Neural progenitor cell (in vitro differentiated cells): Measurements from ENCODE around the gene STK36. TPM values are rescaled to one million over a fixed set of nuclear protein-coding genes. Genes with fewer than 3 reads are reported as not detected.

Experiments
- DNase-seq: peaks from one replicate; pipeline ENCODE4 v3.0.0-alpha.2; 2016; ENCODE audit warnings: low spot score
- H2AFZ ChIP-seq: fragments of 200-600 bp; sonication (generic); replicated peaks from 2 replicates; pipeline ENCODE4 v1.6.1; 2016; ENCODE audit warnings: antibody characterized with exemption
- H3F3A ChIP-seq: fragments of 200-600 bp; sonication (generic); 2 replicates; pipeline ENCODE4 v1.6.1; 2016; ENCODE audit warnings: antibody characterized with exemption, low read depth
- H3K27ac ChIP-seq: fragments of 200-600 bp; sonication (generic); 2 replicates; pipeline ENCODE4 v1.5.1; 2016; ENCODE audit warnings: mild to moderate bottlenecking
- H3K27me3 ChIP-seq: fragments of 200-600 bp; sonication (generic); 2 replicates; pipeline ENCODE4 v1.6.1; 2016; ENCODE audit warnings: mild to moderate bottlenecking, moderate library complexity
- H3K36me3 ChIP-seq: fragments of 200-600 bp; sonication (generic); 2 replicates; pipeline ENCODE4 v1.5.1; 2016
- H3K4me1 ChIP-seq: fragments of 200-600 bp; sonication (generic); 2 replicates; pipeline ENCODE4 v1.6.1; 2016; ENCODE audit warnings: mixed run types
- H3K4me2 ChIP-seq: fragments of 200-600 bp; sonication (generic); 2 replicates; pipeline ENCODE4 v1.6.1; 2016
- H3K4me3 ChIP-seq: fragments of 200-600 bp; sonication (generic); 2 replicates; pipeline ENCODE4 v1.5.1; 2016
- H3K79me2 ChIP-seq: fragments of 200-600 bp; sonication (generic); 2 replicates; pipeline ENCODE4 v1.6.1; 2016; ENCODE audit warnings: low read depth
- H3K9ac ChIP-seq: fragments of 200-600 bp; sonication (generic); 2 replicates; pipeline ENCODE4 v1.6.1; 2016
- H3K9me3 ChIP-seq: fragments of 200-600 bp; sonication (generic); 2 replicates; pipeline ENCODE4 v1.5.1; 2016; ENCODE audit warnings: low read depth
- H4K20me1 ChIP-seq: fragments of 200-600 bp; sonication (generic); 2 replicates; pipeline ENCODE4 v1.6.1; 2016; ENCODE audit warnings: low read depth
- H3K27ac Mint-ChIP-seq: 3 replicates; pipeline ENCODE4 v1.8.0; 2021; ENCODE audit warnings: mixed read lengths
- H3K27me3 Mint-ChIP-seq: 2 replicates; pipeline ENCODE4 v1.8.0; 2022; ENCODE audit warnings: low read depth, mild to moderate bottlenecking, inconsistent platforms, moderate library complexity, mixed read lengths; ENCODE audit not compliant: insufficient read depth
- H3K36me3 Mint-ChIP-seq: 3 replicates; pipeline ENCODE4 v1.8.0; 2021; ENCODE audit warnings: mixed read lengths
- H3K4me1 Mint-ChIP-seq: 3 replicates; pipeline ENCODE4 v1.8.0; 2021; ENCODE audit warnings: mixed read lengths
- H3K4me3 Mint-ChIP-seq: 3 replicates; pipeline ENCODE4 v1.8.0; 2021; ENCODE audit warnings: mild to moderate bottlenecking, moderate library complexity, mixed read lengths
- H3K9me3 Mint-ChIP-seq: 3 replicates; pipeline ENCODE4 v1.8.0; 2020; ENCODE audit warnings: mixed read lengths
- CTCF ChIP-seq: fragments of 200-600 bp; sonication (generic); IDR thresholded peaks from 2 replicates; pipeline ENCODE4 v1.5.1; 2017; ENCODE audit warnings: antibody characterized with exemption, mild to moderate bottlenecking
- EZH2 ChIP-seq: fragments of 200-600 bp; sonication (generic); IDR thresholded peaks from 2 replicates; pipeline ENCODE4 v1.6.1; 2017; ENCODE audit warnings: antibody characterized with exemption, mild to moderate bottlenecking, moderate library complexity
- EZH2phosphoT487 ChIP-seq: fragments of 200-600 bp; sonication (generic); IDR thresholded peaks from 2 replicates; pipeline ENCODE4 v1.6.1; 2017; ENCODE audit warnings: antibody characterized with exemption
- total RNA-seq: library from RNA; depleted of rRNA; stranded (reverse); fragments of >200 nt; gene quantifications from 2 replicates; pipeline ENCODE4 v1.2.3, GENCODE V29; 2015; ENCODE audit warnings: low replicate concordance

STK36 gene
- total RNA-seq, 1 donor from 2014 or later = 61.4 TPM

DNA sequence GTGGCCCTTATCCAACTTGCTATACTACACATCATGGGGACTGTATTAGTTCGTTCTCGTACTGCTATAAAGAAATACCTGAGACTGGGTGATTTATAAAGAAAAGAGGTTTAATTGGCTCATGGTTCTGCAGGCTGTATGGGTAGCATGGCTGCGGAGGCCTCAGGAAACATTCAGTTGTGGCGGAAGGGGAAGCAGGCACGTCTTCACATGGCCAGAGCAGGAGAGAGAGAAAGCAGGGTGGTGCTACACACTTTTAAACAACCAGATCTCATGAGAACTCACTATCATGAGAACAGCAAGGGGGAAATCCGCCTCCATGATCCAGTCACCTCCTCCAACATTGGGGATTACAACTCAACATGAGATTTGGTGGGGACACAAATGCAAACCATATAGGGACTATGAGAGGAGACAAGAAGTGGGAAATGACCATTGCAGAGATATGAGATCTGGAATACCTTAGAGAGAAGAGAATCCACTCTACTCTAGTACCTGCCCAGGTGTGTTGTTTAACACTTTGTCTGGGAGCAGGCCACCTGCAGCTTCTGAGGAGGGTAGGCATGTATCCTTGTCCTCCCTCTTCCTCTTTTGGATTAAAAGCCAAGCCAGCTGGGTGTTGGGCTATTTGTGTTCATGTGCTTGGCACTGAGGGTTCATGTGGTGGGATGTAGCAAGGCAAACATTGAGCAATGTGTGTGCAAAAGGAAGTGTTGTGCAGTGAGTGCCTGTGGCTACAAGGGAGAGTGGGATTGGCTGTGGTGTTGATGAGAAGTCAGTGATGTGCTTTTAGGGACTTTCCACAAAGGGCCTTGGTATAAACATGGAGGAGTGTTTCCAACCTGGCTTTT is 61.5 kb downstream of the STK36 start:
- Histone ChIP-seq H3K4me2 (no peak overlapping the region), H3F3A (no peaks in the 10 kb centered on the region), H3K27ac (no peak overlapping the region), H4K20me1 (peaks cover 48% of the 10 kb centered on the region), H3K79me2 (peaks cover 51% of the 10 kb centered on the region), H3K9ac (no peak overlapping the region), H3K36me3 (no peaks in the 10 kb centered on the region), H3K4me1 (no peaks in the 10 kb centered on the region), H3K4me3 (no peak overlapping the region), H3K9me3 (no peaks in the 10 kb centered on the region), H3K27me3 (no peaks in the 10 kb centered on the region), H2AFZ (no peak overlapping the region)
- H3K4me1 Mint-ChIP-seq = peaks cover 12% of the 10 kb centered on the region
- no peak overlapping the region for H3K4me3 Mint-ChIP-seq
- H3K36me3 Mint-ChIP-seq = peaks cover 32% of the 10 kb centered on the region
- DNase-seq = no peak
- H3K27ac Mint-ChIP-seq = no peak overlapping the region
- H3K27me3 Mint-ChIP-seq = no peaks in the 10 kb centered on the region
- TF ChIP-seq EZH2phosphoT487 (no peak), EZH2 (no peak), CTCF (no peak)
- H3K9me3 Mint-ChIP-seq = no peaks in the 10 kb centered on the region

- H3K4me2 ChIP-seq = no peak overlapping the region
- TF ChIP-seq CTCF (no peak), EZH2 (no peak), EZH2phosphoT487 (no peak)
- no peak overlapping the region for H3K27ac ChIP-seq
Observed at GRCh38 chr2:218734190-218734975, 62.5 kb downstream of the STK36 start.

GRCh38 chr2:218736531-218736930 is 64.6 kb downstream of the STK36 start:
- H3K4me3 Mint-ChIP-seq = no peak overlapping the region
- H3K27ac Mint-ChIP-seq = no peak overlapping the region
- H3K36me3 Mint-ChIP-seq = peaks cover 32% of the 10 kb centered on the region
- Histone ChIP-seq H3K9me3 (no peaks in the 10 kb centered on the region), H3F3A (no peaks in the 10 kb centered on the region), H3K4me2 (no peak overlapping the region), H3K4me1 (no peaks in the 10 kb centered on the region), H3K36me3 (no peaks in the 10 kb centered on the region), H3K27ac (no peak overlapping the region), H3K4me3 (no peak overlapping the region), H2AFZ (no peak overlapping the region), H3K9ac (no peak overlapping the region), H3K27me3 (no peaks in the 10 kb centered on the region), H3K79me2 (peaks cover 36% of the 10 kb centered on the region), H4K20me1 (peaks cover 62% of the 10 kb centered on the region)
- peaks cover 2% of the 10 kb centered on the region for H3K27me3 Mint-ChIP-seq
- TF ChIP-seq CTCF (no peak), EZH2 (no peak), EZH2phosphoT487 (no peak)
- peaks cover 9% of the 10 kb centered on the region for H3K4me1 Mint-ChIP-seq
- no peaks in the 10 kb centered on the region for H3K9me3 Mint-ChIP-seq
- no peak for DNase-seq

More at GRCh38 chr2:218734190-218734975, 62.5 kb downstream of the STK36 start:
- peaks cover 42% of the 10 kb centered on the region for H3K79me2 ChIP-seq
- no peak overlapping the region for H3K9ac ChIP-seq
- no peaks in the 10 kb centered on the region for H3F3A ChIP-seq
- DNase-seq = no peak
- no peaks in the 10 kb centered on the region for H3K9me3 ChIP-seq
- H3K4me1 ChIP-seq = no peaks in the 10 kb centered on the region
- Mint-ChIP-seq H3K9me3 (no peaks in the 10 kb centered on the region), H3K36me3 (peaks cover 25% of the 10 kb centered on the region), H3K4me3 (no peak overlapping the region), H3K4me1 (peaks cover 12% of the 10 kb centered on the region), H3K27ac (no peak overlapping the region), H3K27me3 (no peaks in the 10 kb centered on the region)
- no peak overlapping the region for H2AFZ ChIP-seq
- no peaks in the 10 kb centered on the region for H3K27me3 ChIP-seq
- H3K4me3 ChIP-seq = no peak overlapping the region
- H3K36me3 ChIP-seq = no peaks in the 10 kb centered on the region
- peaks cover 58% of the 10 kb centered on the region for H4K20me1 ChIP-seq
